ENCODE measurements around the gene ZNF827.

The ZNF827 gene

GRCh38 chr4:145815027-145815612 lies 123.5 kb downstream of the ZNF827 start:
- no peak for TF ChIP-seq CTCF (IDR thresholded peaks at IDR 0.05)

GRCh38 chr4:145814246-145814645 lies 124.4 kb downstream of the ZNF827 start:
- TF ChIP-seq CTCF (IDR thresholded peaks at IDR 0.05), result no peak

GRCh38 chr4:145812919-145813318 lies 125.7 kb downstream of the ZNF827 start:
- no peak for TF ChIP-seq CTCF (IDR thresholded peaks at IDR 0.05)

- no peak for TF ChIP-seq CTCF (IDR thresholded peaks at IDR 0.05)
Measured at GRCh38 chr4:145808848-145809512, 129.6 kb downstream of the ZNF827 start.

- TF ChIP-seq CTCF (IDR thresholded peaks at IDR 0.05), result no peak
Measured at GRCh38 chr4:145808021-145808650, 130.5 kb downstream of the ZNF827 start.

- TF ChIP-seq CTCF (IDR thresholded peaks at IDR 0.05), result no peak
Measured at GRCh38 chr4:145805490-145805889, 133.1 kb downstream of the ZNF827 start.

- TF ChIP-seq CTCF (IDR thresholded peaks at IDR 0.05), result no peak
Measured at GRCh38 chr4:145804116-145804515, 134.5 kb downstream of the ZNF827 start.
